ENCODE measurements around the gene RMDN2.

- TF ChIP-seq CTCF (optimal IDR thresholded peaks at IDR 0.05 in 1 of 3, IDR thresholded peaks at IDR 0.05 in 1 of 3, conservative IDR thresholded peaks at IDR 0.05 in 1 of 3; ENCODE audit: extremely low read depth in 1 of 3, insufficient read depth in 2 of 3, low read length in 3 of 3) = no peak
- no peak for TF ChIP-seq EZH2 (IDR thresholded peaks at IDR 0.05; ENCODE audit: low read length)
These were observed 43.7 kb upstream of the RMDN2 start for GRCh38 chr2:37881397-37881796.

Data from keratinocyte (primary cell).